C4-2B (cell line): ENCODE measurements around the gene SETD9.

ENCODE experiments used
- H3K27ac ChIP-seq: fragments of 450-650 bp; 2 replicates; pipeline ENCODE4 v1.5.1; 2017
- ZFX ChIP-seq: fragments of 450-650 bp; IDR thresholded peaks from 2 replicates; pipeline ENCODE4 v1.6.1; 2017
- TF ChIP-seq, protein P1 (sequence below): fragments of 450-650 bp; conservative IDR thresholded peaks from 2 replicates; pipeline ENCODE4 v1.5.1; 2017; ENCODE audit warnings: mild to moderate bottlenecking

Gene SETD9

DNA sequence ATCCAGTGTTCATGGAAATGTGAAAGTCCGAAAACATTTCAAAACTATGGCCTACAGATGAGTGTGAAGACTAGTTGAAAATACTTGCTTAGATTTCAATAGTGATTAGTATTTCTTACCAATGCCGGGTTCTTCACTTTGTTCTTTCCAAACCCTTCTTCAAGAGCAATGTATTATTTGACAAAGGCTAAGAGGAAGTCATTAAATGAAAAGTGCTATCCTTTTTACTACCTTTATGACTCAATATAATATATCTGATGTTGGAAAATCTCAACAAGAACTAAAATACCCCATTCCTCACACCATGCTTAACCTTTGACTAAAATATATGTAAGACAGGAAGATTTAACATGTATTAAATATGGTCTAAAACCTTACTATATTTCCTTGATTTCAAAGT lies 49.2 kb downstream of the SETD9 start:
- no peak overlapping the region for H3K27ac ChIP-seq
- TF ChIP-seq, protein P1, sequence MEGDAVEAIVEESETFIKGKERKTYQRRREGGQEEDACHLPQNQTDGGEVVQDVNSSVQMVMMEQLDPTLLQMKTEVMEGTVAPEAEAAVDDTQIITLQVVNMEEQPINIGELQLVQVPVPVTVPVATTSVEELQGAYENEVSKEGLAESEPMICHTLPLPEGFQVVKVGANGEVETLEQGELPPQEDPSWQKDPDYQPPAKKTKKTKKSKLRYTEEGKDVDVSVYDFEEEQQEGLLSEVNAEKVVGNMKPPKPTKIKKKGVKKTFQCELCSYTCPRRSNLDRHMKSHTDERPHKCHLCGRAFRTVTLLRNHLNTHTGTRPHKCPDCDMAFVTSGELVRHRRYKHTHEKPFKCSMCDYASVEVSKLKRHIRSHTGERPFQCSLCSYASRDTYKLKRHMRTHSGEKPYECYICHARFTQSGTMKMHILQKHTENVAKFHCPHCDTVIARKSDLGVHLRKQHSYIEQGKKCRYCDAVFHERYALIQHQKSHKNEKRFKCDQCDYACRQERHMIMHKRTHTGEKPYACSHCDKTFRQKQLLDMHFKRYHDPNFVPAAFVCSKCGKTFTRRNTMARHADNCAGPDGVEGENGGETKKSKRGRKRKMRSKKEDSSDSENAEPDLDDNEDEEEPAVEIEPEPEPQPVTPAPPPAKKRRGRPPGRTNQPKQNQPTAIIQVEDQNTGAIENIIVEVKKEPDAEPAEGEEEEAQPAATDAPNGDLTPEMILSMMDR, result no peak
- no peak for TF ChIP-seq ZFX

DNA sequence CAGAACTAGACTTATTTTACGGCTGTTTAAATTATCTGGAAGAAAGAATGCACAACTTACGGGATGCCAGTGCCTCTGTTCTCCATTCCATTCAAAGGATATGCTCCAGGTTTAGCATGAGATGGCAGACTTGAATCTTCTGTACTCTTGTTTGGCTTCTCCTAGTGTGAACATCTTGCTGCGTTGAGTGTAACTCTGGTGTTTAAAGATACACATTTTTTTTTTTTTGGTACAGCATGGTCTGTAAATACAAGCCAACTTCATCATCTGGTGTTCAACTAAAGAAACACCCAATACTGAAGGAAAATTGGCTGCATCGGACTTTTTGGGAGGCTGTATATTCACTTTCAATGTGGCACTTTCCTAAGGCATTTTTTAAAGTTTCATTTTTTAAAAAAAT lies 49.9 kb downstream of the SETD9 start:
- no peak overlapping the region for H3K27ac ChIP-seq
- no peak for TF ChIP-seq ZFX
- TF ChIP-seq, protein P1, result no peak

DNA sequence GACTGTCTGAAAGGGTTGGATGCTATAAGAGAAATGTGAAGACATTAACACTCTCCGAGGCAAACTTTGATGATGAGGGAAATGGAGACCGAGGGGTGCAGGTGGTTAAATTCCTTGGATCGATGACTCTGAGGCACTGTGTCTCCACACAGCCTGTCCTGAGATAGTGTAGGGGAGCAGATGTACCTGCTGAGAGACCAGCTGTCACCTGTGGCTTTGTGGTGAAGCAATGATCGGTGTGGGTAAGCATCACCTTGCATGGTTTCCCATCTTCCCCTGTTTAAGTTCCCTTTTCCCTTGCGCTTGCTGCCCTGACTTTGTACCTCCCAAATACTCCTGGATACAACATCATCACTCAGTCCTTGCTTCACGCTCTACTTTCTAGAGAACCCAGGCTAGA lies 52.4 kb downstream of the SETD9 start:
- TF ChIP-seq ZFX, result no peak
- TF ChIP-seq, protein P1, result no peak
- no peak overlapping the region for H3K27ac ChIP-seq

DNA sequence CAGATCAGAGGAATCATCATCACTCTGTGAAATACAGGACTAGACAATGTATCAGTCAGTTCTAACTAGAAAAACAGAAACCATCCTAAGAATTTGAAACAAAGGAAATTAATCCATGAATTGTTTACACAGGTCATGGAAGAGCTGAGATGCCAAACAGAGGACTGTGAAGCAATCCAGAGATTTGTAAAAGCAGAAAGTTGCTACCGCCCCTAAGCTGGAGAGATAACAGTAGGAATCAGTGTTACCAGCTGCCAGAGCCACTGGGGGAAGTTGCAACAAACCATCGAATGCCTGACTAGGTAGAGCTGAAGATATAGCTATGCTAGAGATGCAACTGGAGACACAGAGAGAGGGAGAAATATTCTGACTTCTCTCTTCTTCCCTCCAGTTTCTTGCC lies 52.9 kb downstream of the SETD9 start:
- H3K27ac ChIP-seq, result no peak overlapping the region
- TF ChIP-seq ZFX, result no peak
- TF ChIP-seq, protein P1, result no peak

DNA sequence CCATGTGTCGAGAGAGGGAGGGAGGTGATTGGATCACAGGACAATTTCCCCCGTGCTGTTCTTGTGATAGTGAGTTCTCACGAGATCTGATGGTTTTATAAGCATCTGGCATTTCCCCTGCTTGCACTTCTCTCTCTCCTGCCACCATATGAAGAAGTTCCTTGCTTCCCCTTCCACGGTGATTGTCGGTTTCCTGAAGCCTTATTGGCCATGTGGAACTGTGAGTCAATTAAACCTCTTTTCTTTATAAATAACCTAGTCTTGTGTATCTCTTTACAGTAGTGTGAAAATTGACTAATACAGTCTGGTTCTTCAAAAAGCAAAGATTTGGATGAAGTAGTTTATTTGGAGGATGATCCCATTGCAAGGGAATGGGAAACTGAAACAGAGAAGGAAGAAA lies 53.9 kb downstream of the SETD9 start:
- no peak overlapping the region for H3K27ac ChIP-seq
- TF ChIP-seq, protein P1, result no peak
- TF ChIP-seq ZFX, result no peak

DNA sequence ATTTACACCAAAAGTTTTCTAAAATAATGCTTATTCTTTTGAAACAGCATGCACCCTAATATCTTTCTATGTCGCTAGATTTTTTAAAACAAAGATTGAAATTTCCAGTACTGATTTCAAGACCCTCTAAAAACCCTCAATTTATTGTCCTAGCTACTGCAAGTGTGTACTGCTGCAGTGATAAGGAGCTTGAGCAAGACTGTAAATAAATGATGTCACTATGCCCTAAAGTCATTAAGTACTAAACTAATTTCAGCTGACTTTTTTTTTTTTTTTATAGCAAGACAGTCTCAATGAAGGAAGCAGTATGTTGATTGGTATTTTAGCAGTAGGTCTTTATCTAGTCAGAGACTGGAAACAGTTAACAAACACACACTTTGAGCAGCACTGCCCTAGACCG lies 54.8 kb downstream of the SETD9 start:
- TF ChIP-seq, protein P1, result no peak
- TF ChIP-seq ZFX, result no peak

More for the DNA sequence above, 54.8 kb downstream of the SETD9 start:
- no peak overlapping the region for H3K27ac ChIP-seq
